HCT116 (cell line): Measurements from ENCODE around the gene AGPAT3. TPM values are rescaled to one million over a fixed set of nuclear protein-coding genes. Genes with fewer than 3 reads are reported as not detected.
A peak's percentile ranks its signal among the peaks of the same experiment; 100 is the strongest.

Source experiments
- ATAC-seq: fragments of 200-7000 bp; cut with Tn5 transposase; 2 replicates; pipeline ENCODE4 v1.9.1; 2020; ENCODE audit warnings: mild to moderate bottlenecking, moderate library complexity
- BruUV-seq: library from RNA; stranded (reverse); fragments of 400-500 nt; replicated peaks from 2 replicates; lab custom pipeline; 2021; lab: Mats Ljungman, UMichigan
- CTCF ChIA-PET: fragments of 300-600 bp; sonication (Branson Sonifier 250); formaldehyde crosslinking; loops from one replicate; lab custom pipeline; 2021; ENCODE audit warnings: antibody characterized with exemption; lab: Charles Lee
- POLR2A ChIA-PET: fragments of 300-600, 350-600 bp; sonication (Branson Sonifier 250); formaldehyde crosslinking; loops from one replicate; lab custom pipeline; 2021; ENCODE audit warnings: antibody characterized with exemption; lab: Charles Lee
- RAD21 ChIA-PET, 2 experiments: fragments of 300-600 bp; sonication (Branson Sonifier 250); formaldehyde crosslinking; loops; one replicate each; lab custom pipeline; 2023; ENCODE audit warnings: low total read pairs in 2 of 2; ENCODE audit not compliant: uncharacterized antibody in 2 of 2, unreplicated experiment in 2 of 2, low non-redundant PET in 1 of 2; lab: Charles Lee
- DNase-seq: peaks from one replicate; pipeline ENCODE4 v3.0.0-alpha.2; 2010; ENCODE audit warnings: low read depth, low spot score
- H2AFZ ChIP-seq: fragments of 200-600 bp; shearing (Covaris generic), sonication (generic); 2 replicates; pipeline ENCODE4 v1.6.1; 2017; ENCODE audit warnings: low read depth, mixed run types, mixed read lengths, antibody characterized with exemption, low read length; ENCODE audit not compliant: poor library complexity, severe bottlenecking
- H3K27ac ChIP-seq: 2 replicates; pipeline ENCODE4 v1.5.1; 2012; ENCODE audit warnings: low read depth, low read length
- H3K27me3 ChIP-seq: fragments of 200-600 bp; sonication (generic); 2 replicates; pipeline ENCODE4 v1.6.1; 2016; ENCODE audit warnings: mixed run types, low read length, mixed read lengths; ENCODE audit not compliant: insufficient read depth
- H3K36me3 ChIP-seq, 2 experiments: fragments of 200-500 bp in 1 of 2; fragments of 200-600 bp in 1 of 2; sonication (Bioruptor generic) in 1 of 2; sonication (generic) in 1 of 2; 2 replicates each; pipeline versions ENCODE4 v1.5.1 to v1.6.1; 2014 to 2016; ENCODE audit warnings: low read length in 2 of 2, inconsistent platforms in 1 of 2, mixed read lengths in 1 of 2, mixed run types in 1 of 2; ENCODE audit not compliant: insufficient read depth in 2 of 2, control insufficient read depth in 1 of 2
- H3K4me1 ChIP-seq, 2 experiments: fragments of 200-600 bp in 1 of 2; sonication (generic) in 1 of 2; 2 replicates each; pipeline versions ENCODE4 v1.5.1 to v1.6.1; 2012 to 2017; ENCODE audit warnings: low read length in 2 of 2, inconsistent platforms in 1 of 2, mild to moderate bottlenecking in 1 of 2, mixed read lengths in 1 of 2, mixed run types in 1 of 2, moderate library complexity in 1 of 2; ENCODE audit not compliant: insufficient read depth in 2 of 2, control insufficient read depth in 1 of 2
- H3K4me2 ChIP-seq: fragments of 200-600 bp; sonication (generic); 2 replicates; pipeline ENCODE4 v1.6.1; 2017; ENCODE audit warnings: mixed run types, low read length, mixed read lengths
- H3K4me3 ChIP-seq, 2 experiments: fragments of 200-600 bp in 1 of 2; sonication (generic) in 1 of 2; replicated peaks in 1 of 2; 2 replicates each; pipeline ENCODE4 v1.5.1; 2011 to 2016; ENCODE audit warnings: low read length in 2 of 2, control low read depth in 1 of 2, low read depth in 1 of 2, mild to moderate bottlenecking in 1 of 2, mixed read lengths in 1 of 2, mixed run types in 1 of 2
- H3K79me2 ChIP-seq: fragments of 200-600 bp; sonication (generic); 2 replicates; pipeline ENCODE4 v1.6.1; 2017; ENCODE audit warnings: mild to moderate bottlenecking, mixed run types, low read length, moderate library complexity, mixed read lengths; ENCODE audit not compliant: insufficient read depth
- H3K9ac ChIP-seq: fragments of 200-600 bp; sonication (generic); 2 replicates; pipeline ENCODE4 v1.6.1; 2016; ENCODE audit warnings: low read length, mixed read lengths
- H3K9me2 ChIP-seq: fragments of 200-600 bp; sonication (generic), shearing (Covaris generic); 2 replicates; pipeline ENCODE4 v1.6.1; 2017; ENCODE audit warnings: mixed run types, mild to moderate bottlenecking, moderate library complexity; ENCODE audit not compliant: insufficient read depth
- H3K9me3 ChIP-seq, 2 experiments: fragments of 200-500 bp in 1 of 2; fragments of 200-600 bp in 1 of 2; sonication (Bioruptor generic) in 1 of 2; sonication (generic) in 1 of 2; 2 replicates each; pipeline ENCODE4 v1.6.1; 2014 to 2017; ENCODE audit warnings: low read length in 2 of 2, mixed read lengths in 2 of 2, inconsistent platforms in 1 of 2, low read depth in 1 of 2, mild to moderate bottlenecking in 1 of 2, mixed run types in 1 of 2, moderate library complexity in 1 of 2; ENCODE audit not compliant: control insufficient read depth in 1 of 2, insufficient read depth in 1 of 2
- H4K20me1 ChIP-seq: fragments of 200-600 bp; sonication (generic), shearing (Covaris generic); 2 replicates; pipeline ENCODE4 v1.6.1; 2017; ENCODE audit warnings: mixed run types, mild to moderate bottlenecking, moderate library complexity; ENCODE audit not compliant: insufficient read depth
- EZH2 ChIP-seq: fragments of 200-600 bp; sonication (generic); IDR thresholded peaks from 2 replicates; pipeline ENCODE4 v1.6.1; 2017; ENCODE audit warnings: antibody characterized with exemption, mixed run types
- EZH2phosphoT487 ChIP-seq: fragments of 200-600 bp; IDR thresholded peaks from 2 replicates; pipeline ENCODE4 v1.6.1; 2018; ENCODE audit warnings: antibody characterized with exemption, borderline replicate concordance
- POLR2A ChIP-seq: IDR thresholded peaks from 2 replicates; pipeline ENCODE4 v1.7.0; 2011; ENCODE audit warnings: borderline replicate concordance; ENCODE audit not compliant: insufficient read depth, insufficient read length; ENCODE audit errors: extremely low read depth
- RAD21 ChIP-seq: IDR thresholded peaks from 2 replicates; pipeline ENCODE4 v1.6.1; 2012; ENCODE audit warnings: low read depth, mild to moderate bottlenecking
- SIN3A ChIP-seq: IDR thresholded peaks from 2 replicates; pipeline ENCODE4 v1.6.1; 2012; ENCODE audit warnings: low read depth
- YY1 ChIP-seq: IDR thresholded peaks from 2 replicates; pipeline ENCODE4 v1.6.1; 2011; ENCODE audit warnings: low read length, low read depth, moderate library complexity, mild to moderate bottlenecking; ENCODE audit not compliant: insufficient replicate concordance; ENCODE audit errors: extremely low read depth
- ZBTB33 ChIP-seq: IDR thresholded peaks from 2 replicates; pipeline ENCODE4 v1.6.1; 2011; ENCODE audit warnings: mild to moderate bottlenecking, low read length, moderate library complexity; ENCODE audit not compliant: insufficient replicate concordance; ENCODE audit errors: extremely low read depth
- ZFX ChIP-seq: fragments of 450-650 bp; IDR thresholded peaks from 2 replicates; pipeline ENCODE4 v1.6.1; 2017
- intact Hi-C: fragments of 100-400 bp; cut with micrococcal nuclease; formaldehyde crosslinking; loops from 2 replicates; pipeline ENCODE4 v1.10.0; 2022
- total RNA-seq: library from RNA; stranded (reverse); gene quantifications from one replicate; pipeline ENCODE4 v1.2.1, GENCODE V29; 2021; ENCODE audit not compliant: unreplicated experiment
- TF ChIP-seq, protein P1 (sequence below): IDR thresholded peaks from 2 replicates; pipeline ENCODE4 v1.6.1; 2012

Gene AGPAT3
- total RNA-seq, 1 experiment from 2014 or later, result 54.1 TPM

GRCh38 chr21:43864313-43864961, 586 bp upstream of the AGPAT3 start (continued):
- TF ChIP-seq ZBTB33, result no peak
- TF ChIP-seq, all 23 proteins: peak for 7

- no peaks in the 10 kb centered on the region for H3K9me2 ChIP-seq
- no TSS peak for BruUV-seq
- CTCF ChIA-PET, result no interaction called here
- RAD21 ChIA-PET, result no interaction called here
- TF ChIP-seq, protein P1, sequence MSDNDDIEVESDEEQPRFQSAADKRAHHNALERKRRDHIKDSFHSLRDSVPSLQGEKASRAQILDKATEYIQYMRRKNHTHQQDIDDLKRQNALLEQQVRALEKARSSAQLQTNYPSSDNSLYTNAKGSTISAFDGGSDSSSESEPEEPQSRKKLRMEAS, result no peak
- peak; percentile 96 for TF ChIP-seq ZFX
- TF ChIP-seq YY1, result no peak
- TF ChIP-seq EZH2, result no peak
- TF ChIP-seq ZBTB33, result no peak
- no peak for TF ChIP-seq SIN3A
- no peak for TF ChIP-seq RAD21
- no peak for TF ChIP-seq POLR2A
- no peak for TF ChIP-seq EZH2phosphoT487
- peak overlapping the region; percentile 72 for H3K9ac ChIP-seq
- peak overlapping the region; percentile 78; the same call in 1 of the 2 replicates for H3K27ac ChIP-seq
- H3K27me3 ChIP-seq, result no peaks in the 10 kb centered on the region
- H3K4me2 ChIP-seq, result peak overlapping the region; percentile 86
- 0 out of 4 replicates have a peak, but pooled peaks cover 0 to 5% of the 10 kb centered on the region in 2 experiments for H3K36me3 ChIP-seq
- intact Hi-C loops, result no loop called here
- H3K4me1 ChIP-seq, result peaks cover 7 to 49% of the 10 kb centered on the region in 2 experiments
- DNase-seq (no peak), ATAC-seq (peak; percentile 23)
- no peaks in the 10 kb centered on the region for H3K9me3 ChIP-seq
- H2AFZ ChIP-seq, result no peak overlapping the region
- POLR2A ChIA-PET, result no interaction called here
- H4K20me1 ChIP-seq, result no peaks in the 10 kb centered on the region
- peaks cover 45% of the 10 kb centered on the region for H3K79me2 ChIP-seq
- H3K4me3 ChIP-seq, result peak overlapping the region; percentile 54 to 70
Measured at GRCh38 chr21:43865540-43866259, 677 bp downstream of the AGPAT3 start.
